GM12878 (cell line): ENCODE data around the gene STK16. TPM values are rescaled to one million over a fixed set of nuclear protein-coding genes. Genes with fewer than 3 reads are reported as not detected.

Experiments used
- BMI1 ChIP-seq: fragments of 450-650 bp; IDR thresholded peaks from 2 replicates; pipeline ENCODE4 v1.6.1; 2016; ENCODE audit warnings: mild to moderate bottlenecking, moderate library complexity, borderline replicate concordance
- BRCA1 ChIP-seq: IDR thresholded peaks from 2 replicates; pipeline ENCODE4 v1.6.1; 2011; ENCODE audit warnings: low read depth, low read length, improper control_type of control experiment
- CHD4 ChIP-seq: fragments of 200-600 bp; sonication (generic); IDR thresholded peaks from 2 replicates; pipeline ENCODE4 v1.6.1; 2016; ENCODE audit warnings: mild to moderate bottlenecking
- CREB1 ChIP-seq: IDR thresholded peaks from 2 replicates; pipeline ENCODE4 v1.6.1; 2012; ENCODE audit warnings: low read depth, mild to moderate bottlenecking, inconsistent platforms
- EED ChIP-seq: sonication (generic); IDR thresholded peaks from 2 replicates; pipeline ENCODE4 v1.6.1; 2016; ENCODE audit warnings: antibody characterized with exemption, low read depth
- EGR1 ChIP-seq, 2 experiments: IDR thresholded peaks; 1 replicate in 1 of 2; 2 replicates in 1 of 2; pipeline ENCODE4 v1.6.1; 2011 to 2012; ENCODE audit warnings: low read depth in 2 of 2, low read length in 2 of 2, borderline replicate concordance in 1 of 2, mild to moderate bottlenecking in 1 of 2, moderate library complexity in 1 of 2
- EP300 ChIP-seq, 2 experiments: fragments of 150-350 bp in 1 of 2; IDR thresholded peaks; 2 replicates each; pipeline ENCODE4 v1.6.1; 2011 to 2012; ENCODE audit warnings: low read depth in 2 of 2, low read length in 2 of 2, borderline replicate concordance in 1 of 2, improper control_type of control experiment in 1 of 2, inconsistent platforms in 1 of 2; ENCODE audit not compliant: control insufficient read depth in 1 of 2
- ESRRA ChIP-seq: IDR thresholded peaks from 2 replicates; pipeline ENCODE4 v1.6.1; 2012; ENCODE audit warnings: mild to moderate bottlenecking, low read length, improper control_type of control experiment
- HDGF ChIP-seq: fragments of 450-650 bp; IDR thresholded peaks from 2 replicates; pipeline ENCODE4 v1.6.1; 2016; ENCODE audit warnings: antibody characterized with exemption
- MEF2B ChIP-seq: fragments of 450-650 bp; IDR thresholded peaks from 2 replicates; pipeline ENCODE4 v1.6.1; 2018; ENCODE audit warnings: mild to moderate bottlenecking, moderate library complexity; ENCODE audit not compliant: partially characterized antibody, poor library complexity, severe bottlenecking
- MLLT1 ChIP-seq: fragments of 450-650 bp; IDR thresholded peaks from 2 replicates; pipeline ENCODE4 v1.6.1; 2016; ENCODE audit warnings: mild to moderate bottlenecking
- NFYA ChIP-seq: IDR thresholded peaks from 2 replicates; pipeline ENCODE4 v1.6.1; 2011; ENCODE audit warnings: low read depth, mild to moderate bottlenecking, low read length, improper control_type of control experiment, borderline replicate concordance
- NRF1 ChIP-seq: conservative IDR thresholded peaks from 2 replicates; pipeline ENCODE4 v1.6.1; 2011; ENCODE audit warnings: mild to moderate bottlenecking, low read depth, low read length, improper control_type of control experiment
- PAX5 ChIP-seq: IDR thresholded peaks from 2 replicates; pipeline ENCODE4 v1.6.1; 2011; ENCODE audit warnings: low read depth, low read length, borderline replicate concordance
- PAX8 ChIP-seq: fragments of 450-650 bp; IDR thresholded peaks from 2 replicates; pipeline ENCODE4 v1.6.1; 2017; ENCODE audit warnings: mild to moderate bottlenecking, moderate library complexity
- SRF ChIP-seq, 2 experiments: IDR thresholded peaks; 2 replicates each; pipeline ENCODE4 v1.6.1; 2011; ENCODE audit warnings: low read depth in 2 of 2, low read length in 2 of 2, mild to moderate bottlenecking in 1 of 2, moderate library complexity in 1 of 2
- TAF1 ChIP-seq: IDR thresholded peaks from 2 replicates; pipeline ENCODE4 v1.6.1; 2011; ENCODE audit warnings: mild to moderate bottlenecking, low read depth, low read length, borderline replicate concordance
- ZBTB33 ChIP-seq: fragments of 450-650 bp; IDR thresholded peaks from 2 replicates; pipeline ENCODE4 v1.6.1; 2017; ENCODE audit warnings: mild to moderate bottlenecking
- ZNF384 ChIP-seq: IDR thresholded peaks from 2 replicates; pipeline ENCODE4 v1.6.1; 2012; ENCODE audit warnings: low read depth, mild to moderate bottlenecking, low read length, improper control_type of control experiment, borderline replicate concordance
- polyA plus RNA-seq, 11 experiments: library from polyadenylated mRNA; depleted of rRNA in 4 of 11; unstranded in 6 of 11; stranded (reverse) in 5 of 11; fragments of >200 nt; fragmentation: Nextera tagmentation in 4 of 11; fragmentation: Illumina TruSeq in 1 of 11; extraction: Ambion mirVana in 4 of 11; extraction: Trizol in 1 of 11; gene quantifications; 1 replicate in 1 of 11; 2 replicates in 10 of 11; pipeline versions ENCODE4 v1.2.1 to v1.2.3, GENCODE V29; 2011 to 2016; ENCODE audit warnings: inconsistent platforms in 2 of 11, missing spikeins in 2 of 11, low read depth in 1 of 11
- total RNA-seq, 4 experiments: library from RNA; depleted of rRNA in 3 of 4; stranded (reverse); fragments of >200 nt in 3 of 4; fragmentation: Illumina TruSeq in 1 of 4; extraction: Trizol in 1 of 4; gene quantifications; 2 replicates each; pipeline versions ENCODE4 v1.2.1 to v1.2.3, GENCODE V29; 2013 to 2021
- TF ChIP-seq, protein P1 (sequence below): fragments of 450-650 bp; IDR thresholded peaks from 2 replicates; pipeline ENCODE4 v1.6.1; 2017; ENCODE audit warnings: mild to moderate bottlenecking, moderate library complexity
- TF ChIP-seq, protein P2 (sequence below): IDR thresholded peaks from 2 replicates; pipeline ENCODE4 v1.6.1; 2011; ENCODE audit warnings: borderline replicate concordance, low read depth, mild to moderate bottlenecking, moderate library complexity, mixed read lengths, low read length; ENCODE audit not compliant: insufficient read depth; ENCODE audit errors: extremely low read length

The STK16 gene
- total and polyA plus RNA-seq, 10 of the 15 experiments (the other 5 are each of a cell fraction or from before 2014, with no cell fraction given): 4.3 to 50.1 (median 17.9) TPM

DNA sequence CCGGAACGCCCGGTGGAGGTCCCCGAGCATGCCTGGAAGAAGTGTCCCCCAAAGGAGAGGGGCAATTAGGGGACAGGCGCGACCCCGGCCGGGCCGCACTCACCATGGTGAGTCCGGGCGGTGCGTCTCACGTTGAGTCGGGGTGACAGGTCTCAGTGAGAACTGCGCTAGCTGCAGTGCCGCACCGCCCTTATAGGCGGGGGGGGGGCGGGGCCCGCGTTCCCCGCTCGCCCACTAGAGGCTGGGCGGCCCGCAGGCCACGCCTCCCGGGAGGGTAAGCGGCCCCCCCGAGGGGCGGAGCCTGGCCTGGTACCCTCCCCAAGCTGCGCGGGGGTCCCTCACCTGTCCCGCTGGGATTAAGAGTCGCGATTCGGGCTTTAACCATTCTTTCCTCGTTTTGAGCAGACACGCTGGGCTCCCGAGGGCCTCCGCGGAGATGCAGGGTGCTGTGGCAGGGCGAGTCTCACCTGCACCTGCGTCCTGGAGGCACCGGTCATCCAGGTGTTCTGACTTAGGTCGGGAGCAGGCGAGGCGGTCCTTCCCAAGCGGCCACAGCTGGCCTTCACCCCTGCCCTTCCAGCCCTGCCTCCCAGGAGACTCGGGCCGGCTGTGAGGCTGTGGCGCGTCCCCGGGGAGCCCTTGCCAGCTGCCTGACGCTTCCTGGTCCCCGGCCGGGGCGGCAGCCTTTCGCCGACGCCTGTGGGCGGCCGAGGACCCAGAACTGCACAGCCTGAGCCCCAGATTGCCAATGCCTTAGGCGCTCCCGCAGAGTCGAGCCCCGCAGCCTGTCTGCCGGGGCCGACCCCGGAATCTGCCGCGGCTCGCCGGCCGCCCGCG lies 8.7 kb downstream of the STK16 start, which contains the start of gene TUBA4A (continued):
- TF ChIP-seq, protein P1, sequence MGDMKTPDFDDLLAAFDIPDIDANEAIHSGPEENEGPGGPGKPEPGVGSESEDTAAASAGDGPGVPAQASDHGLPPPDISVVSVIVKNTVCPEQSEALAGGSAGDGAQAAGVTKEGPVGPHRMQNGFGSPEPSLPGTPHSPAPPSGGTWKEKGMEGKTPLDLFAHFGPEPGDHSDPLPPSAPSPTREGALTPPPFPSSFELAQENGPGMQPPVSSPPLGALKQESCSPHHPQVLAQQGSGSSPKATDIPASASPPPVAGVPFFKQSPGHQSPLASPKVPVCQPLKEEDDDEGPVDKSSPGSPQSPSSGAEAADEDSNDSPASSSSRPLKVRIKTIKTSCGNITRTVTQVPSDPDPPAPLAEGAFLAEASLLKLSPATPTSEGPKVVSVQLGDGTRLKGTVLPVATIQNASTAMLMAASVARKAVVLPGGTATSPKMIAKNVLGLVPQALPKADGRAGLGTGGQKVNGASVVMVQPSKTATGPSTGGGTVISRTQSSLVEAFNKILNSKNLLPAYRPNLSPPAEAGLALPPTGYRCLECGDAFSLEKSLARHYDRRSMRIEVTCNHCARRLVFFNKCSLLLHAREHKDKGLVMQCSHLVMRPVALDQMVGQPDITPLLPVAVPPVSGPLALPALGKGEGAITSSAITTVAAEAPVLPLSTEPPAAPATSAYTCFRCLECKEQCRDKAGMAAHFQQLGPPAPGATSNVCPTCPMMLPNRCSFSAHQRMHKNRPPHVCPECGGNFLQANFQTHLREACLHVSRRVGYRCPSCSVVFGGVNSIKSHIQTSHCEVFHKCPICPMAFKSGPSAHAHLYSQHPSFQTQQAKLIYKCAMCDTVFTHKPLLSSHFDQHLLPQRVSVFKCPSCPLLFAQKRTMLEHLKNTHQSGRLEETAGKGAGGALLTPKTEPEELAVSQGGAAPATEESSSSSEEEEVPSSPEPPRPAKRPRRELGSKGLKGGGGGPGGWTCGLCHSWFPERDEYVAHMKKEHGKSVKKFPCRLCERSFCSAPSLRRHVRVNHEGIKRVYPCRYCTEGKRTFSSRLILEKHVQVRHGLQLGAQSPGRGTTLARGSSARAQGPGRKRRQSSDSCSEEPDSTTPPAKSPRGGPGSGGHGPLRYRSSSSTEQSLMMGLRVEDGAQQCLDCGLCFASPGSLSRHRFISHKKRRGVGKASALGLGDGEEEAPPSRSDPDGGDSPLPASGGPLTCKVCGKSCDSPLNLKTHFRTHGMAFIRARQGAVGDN: peak; percentile 80
- TF ChIP-seq PAX5: no peak
- TF ChIP-seq MLLT1: no peak
- TF ChIP-seq EGR1 (IDR thresholded peaks at IDR 0.05; ENCODE audit: borderline replicate concordance in 1 of 2, low read depth in 2 of 2, low read length in 2 of 2): no peak
- TF ChIP-seq NFYA: no peak
- TF ChIP-seq CREB1: peak; percentile 31
- TF ChIP-seq EED: no peak
- TF ChIP-seq BRCA1: no peak
- TF ChIP-seq BMI1: no peak
- TF ChIP-seq MEF2B: peak; percentile 86
- TF ChIP-seq, protein P2, sequence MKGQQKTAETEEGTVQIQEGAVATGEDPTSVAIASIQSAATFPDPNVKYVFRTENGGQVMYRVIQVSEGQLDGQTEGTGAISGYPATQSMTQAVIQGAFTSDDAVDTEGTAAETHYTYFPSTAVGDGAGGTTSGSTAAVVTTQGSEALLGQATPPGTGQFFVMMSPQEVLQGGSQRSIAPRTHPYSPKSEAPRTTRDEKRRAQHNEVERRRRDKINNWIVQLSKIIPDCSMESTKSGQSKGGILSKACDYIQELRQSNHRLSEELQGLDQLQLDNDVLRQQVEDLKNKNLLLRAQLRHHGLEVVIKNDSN: no peak
- TF ChIP-seq NRF1: no peak
- peak; percentile 57; the same call in 1 of the 2 replicates for TF ChIP-seq HDGF
- TF ChIP-seq PAX8: no peak
- no peak for TF ChIP-seq ZNF384
- 0 out of 4 replicates have a peak, but pooled peaks of 1 of the 2 experiments have one; percentile 6 for TF ChIP-seq SRF (IDR thresholded peaks at IDR 0.05; ENCODE audit: low read depth in 2 of 2, low read length in 2 of 2)
- TF ChIP-seq ESRRA: peak; percentile 55; the same call in 1 of the 2 replicates
- peak; percentile 91 for TF ChIP-seq TAF1
- 0 out of 4 replicates have a peak, but pooled peaks of 1 of the 2 experiments have one; percentile 23 for TF ChIP-seq EP300 (IDR thresholded peaks at IDR 0.05; ENCODE audit: borderline replicate concordance in 1 of 2, control insufficient read depth in 1 of 2, low read depth in 2 of 2, low read length in 2 of 2)
- TF ChIP-seq CHD4: no peak
- no peak for TF ChIP-seq ZBTB33
